Parathyroid adenoma (tissue), 2 donors: ENCODE results near the gene NR5A1.

Experiments
- H2AFZ ChIP-seq: fragments of 300-600 bp; sonication (generic); one replicate; pipeline ENCODE4 v1.7.0; 2017; ENCODE audit warnings: antibody characterized with exemption, mild to moderate bottlenecking
- H3K27ac ChIP-seq: fragments of 300-600 bp; sonication (generic); one replicate; pipeline ENCODE4 v1.7.0; 2017
- H3K27me3 ChIP-seq: fragments of 300-600 bp; sonication (generic); one replicate; pipeline ENCODE4 v1.7.0; 2017; ENCODE audit warnings: low read length; ENCODE audit not compliant: control insufficient read depth, insufficient read depth
- H3K36me3 ChIP-seq: fragments of 300-600 bp; sonication (generic); one replicate; pipeline ENCODE4 v1.7.0; 2017; ENCODE audit warnings: low read length; ENCODE audit not compliant: control insufficient read depth, insufficient read depth
- H3K4me1 ChIP-seq: fragments of 300-600 bp; sonication (generic); one replicate; pipeline ENCODE4 v1.7.0; 2017; ENCODE audit warnings: control low read depth
- H3K4me2 ChIP-seq: fragments of 300-600 bp; sonication (generic); one replicate; pipeline ENCODE4 v1.7.0; 2017; ENCODE audit warnings: low read length
- H3K4me3 ChIP-seq: fragments of 300-600 bp; sonication (generic); one replicate; pipeline ENCODE4 v1.7.0; 2017; ENCODE audit warnings: low read depth, low read length
- H3K79me2 ChIP-seq: fragments of 300-600 bp; sonication (generic); one replicate; pipeline ENCODE4 v1.7.0; 2017; ENCODE audit warnings: control low read depth
- H3K9ac ChIP-seq: fragments of 300-600 bp; sonication (generic); one replicate; pipeline ENCODE4 v1.7.0; 2017; ENCODE audit warnings: mild to moderate bottlenecking
- H3K9me3 ChIP-seq: fragments of 300-600 bp; sonication (generic); one replicate; pipeline ENCODE4 v1.7.0; 2017; ENCODE audit warnings: low read length; ENCODE audit not compliant: control insufficient read depth
- CTCF ChIP-seq: fragments of 300-600 bp; sonication (generic); IDR thresholded peaks from one replicate; pipeline ENCODE4 v1.7.0; 2017; ENCODE audit warnings: antibody characterized with exemption, mild to moderate bottlenecking
- donor health status: primary hyperparathyroidism.

NR5A1 gene

DNA sequence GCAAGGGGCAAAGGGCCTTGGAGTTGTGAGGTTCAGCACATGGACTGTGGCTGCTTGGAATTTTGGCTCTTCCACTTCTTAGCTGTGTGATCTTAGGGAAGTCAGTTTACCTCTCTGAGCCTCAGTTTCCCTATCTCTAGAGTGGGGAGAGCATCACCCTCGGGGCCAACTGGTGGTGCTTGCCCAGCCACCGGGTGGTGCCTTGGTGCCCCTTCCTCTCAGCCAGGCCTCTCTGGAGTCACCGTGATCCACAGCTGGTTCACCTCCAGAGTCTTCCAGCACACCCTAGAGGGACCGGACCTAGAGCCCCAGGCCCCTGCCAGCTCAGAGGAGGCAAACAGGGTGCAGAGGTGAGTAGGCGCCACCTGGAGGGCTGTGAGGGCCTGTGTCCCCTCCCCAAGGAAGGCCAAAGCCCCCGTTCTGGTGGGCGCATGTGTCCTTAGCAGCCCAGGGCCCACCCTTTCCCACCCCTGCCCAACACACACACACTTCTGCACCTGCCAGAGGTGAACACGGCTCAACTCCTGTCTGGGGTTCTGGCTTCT lies 49.2 kb downstream of the NR5A1 start:
- no peak overlapping the region for H2AFZ ChIP-seq
- no peaks in the 10 kb centered on the region for H3K9me3 ChIP-seq
- no peaks in the 10 kb centered on the region for H3K79me2 ChIP-seq
- no peak overlapping the region for H3K4me3 ChIP-seq
- no peaks in the 10 kb centered on the region for H3K4me1 ChIP-seq
- no peaks in the 10 kb centered on the region for H3K36me3 ChIP-seq
- TF ChIP-seq CTCF: no peak
- H3K9ac ChIP-seq: no peak overlapping the region
- H3K27ac ChIP-seq: no peak overlapping the region
- no peaks in the 10 kb centered on the region for H3K27me3 ChIP-seq
- H3K4me2 ChIP-seq: no peak overlapping the region

GRCh38 chr9:124457079-124457886 lies 49.9 kb downstream of the NR5A1 start:
- Histone ChIP-seq H3K4me2 (no peak overlapping the region), H3K79me2 (no peaks in the 10 kb centered on the region), H3K27ac (no peak overlapping the region), H2AFZ (no peak overlapping the region), H3K9ac (no peak overlapping the region), H3K27me3 (no peaks in the 10 kb centered on the region), H3K9me3 (no peaks in the 10 kb centered on the region), H3K36me3 (no peaks in the 10 kb centered on the region), H3K4me3 (no peak overlapping the region), H3K4me1 (no peaks in the 10 kb centered on the region)
- no peak for TF ChIP-seq CTCF

GRCh38 chr9:124456341-124457078 lies 50.7 kb downstream of the NR5A1 start:
- no peak overlapping the region for H3K4me3 ChIP-seq
- no peaks in the 10 kb centered on the region for H3K27me3 ChIP-seq
- no peaks in the 10 kb centered on the region for H3K9me3 ChIP-seq
- no peaks in the 10 kb centered on the region for H3K4me1 ChIP-seq
- no peak for TF ChIP-seq CTCF
- H3K9ac ChIP-seq: no peak overlapping the region
- H3K4me2 ChIP-seq: no peak overlapping the region
- H2AFZ ChIP-seq: no peak overlapping the region
- no peak overlapping the region for H3K27ac ChIP-seq
- no peaks in the 10 kb centered on the region for H3K79me2 ChIP-seq
- no peaks in the 10 kb centered on the region for H3K36me3 ChIP-seq

GRCh38 chr9:124455820-124456219 lies 51.4 kb downstream of the NR5A1 start:
- H3K79me2 ChIP-seq: no peaks in the 10 kb centered on the region
- H3K9ac ChIP-seq: no peak overlapping the region
- H3K27me3 ChIP-seq: no peaks in the 10 kb centered on the region
- H3K4me2 ChIP-seq: no peak overlapping the region
- no peak for TF ChIP-seq CTCF
- H2AFZ ChIP-seq: no peak overlapping the region
- H3K9me3 ChIP-seq: no peaks in the 10 kb centered on the region
- no peaks in the 10 kb centered on the region for H3K36me3 ChIP-seq
- H3K27ac ChIP-seq: no peak overlapping the region
- H3K4me3 ChIP-seq: no peak overlapping the region
- H3K4me1 ChIP-seq: no peaks in the 10 kb centered on the region
